ENCODE measurements around the gene ALKBH2.

GRCh38 chr12:109130297-109131153 is 37.3 kb upstream of the ALKBH2 start:
- TF ChIP-seq EZH2 (IDR thresholded peaks at IDR 0.05; ENCODE audit: insufficient read depth, poor library complexity, severe bottlenecking) (no peak), EZH2phosphoT487 (IDR thresholded peaks at IDR 0.05; ENCODE audit: insufficient read depth, low read depth) (no peak)
